ENCODE measurements around the gene DYNLT1. TPM values are rescaled to one million over a fixed set of nuclear protein-coding genes. Genes with fewer than 3 reads are reported as not detected.

Gene DYNLT1
- total RNA-seq, 4 donors from 2014 or later, result 36.6 to 80.0 (median 49.1) TPM

DNA sequence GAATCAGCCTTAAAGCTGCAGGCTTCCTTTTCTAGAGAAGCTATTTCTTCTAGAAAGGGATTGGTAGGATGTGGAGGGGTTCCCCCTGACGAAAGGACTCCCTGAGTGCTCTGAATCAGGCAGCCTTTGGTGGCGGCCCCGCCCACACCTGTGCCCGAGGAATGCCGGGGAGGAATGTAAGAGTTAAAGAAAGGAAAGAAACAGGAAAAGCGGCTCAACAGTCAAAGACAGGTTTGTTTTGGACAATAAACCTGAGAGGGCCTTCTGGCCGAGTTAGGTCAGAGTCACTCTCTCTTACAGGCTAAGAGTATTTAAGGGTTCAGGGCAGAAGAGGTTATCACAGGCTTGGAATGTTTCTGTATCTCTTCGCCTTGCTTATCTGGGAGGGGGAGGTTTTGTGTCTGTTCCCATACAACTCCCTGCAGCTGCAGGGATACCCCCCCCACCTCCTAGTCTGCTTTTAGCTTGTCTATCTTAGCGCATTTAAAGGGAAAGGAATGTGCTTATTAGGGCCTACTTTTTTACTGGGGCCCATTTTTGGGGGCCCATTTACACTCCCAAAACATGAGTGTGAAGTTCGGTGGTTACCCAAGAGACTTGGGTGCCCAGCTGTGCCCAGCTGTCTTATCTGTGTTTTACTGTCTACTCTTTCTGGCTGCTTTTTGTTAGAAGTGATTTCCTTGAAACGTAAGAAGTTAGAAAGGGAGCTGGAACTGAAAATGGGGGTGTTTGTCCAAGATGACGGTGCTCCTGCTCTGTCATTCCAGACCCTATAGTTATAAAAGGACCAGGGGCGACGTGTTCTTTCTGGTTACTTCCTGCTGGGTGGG lies 32.8 kb downstream of the DYNLT1 start:
- Histone ChIP-seq H3K27me3 (no peaks in the 10 kb centered on the region), H3K4me1 (no peaks in the 10 kb centered on the region), H3K9me3 (peaks cover 0 to 10% (median 0%) of the 10 kb centered on the region in 4 donors), H3K4me3 (no peak overlapping the region), H3K27ac (no peak overlapping the region), H3K36me3 (peaks cover 0 to 82% (median 24%) of the 10 kb centered on the region in 3 donors)
- 78 to 79% methylated on average over 14 of the region's 14 CpGs for WGBS, 2 donors
- DNase-seq (ENCODE audit: low spot score in 2 of 2), result no peak
- TF ChIP-seq EP300 (IDR thresholded peaks at IDR 0.05), result no peak
- TF ChIP-seq, protein P1, sequence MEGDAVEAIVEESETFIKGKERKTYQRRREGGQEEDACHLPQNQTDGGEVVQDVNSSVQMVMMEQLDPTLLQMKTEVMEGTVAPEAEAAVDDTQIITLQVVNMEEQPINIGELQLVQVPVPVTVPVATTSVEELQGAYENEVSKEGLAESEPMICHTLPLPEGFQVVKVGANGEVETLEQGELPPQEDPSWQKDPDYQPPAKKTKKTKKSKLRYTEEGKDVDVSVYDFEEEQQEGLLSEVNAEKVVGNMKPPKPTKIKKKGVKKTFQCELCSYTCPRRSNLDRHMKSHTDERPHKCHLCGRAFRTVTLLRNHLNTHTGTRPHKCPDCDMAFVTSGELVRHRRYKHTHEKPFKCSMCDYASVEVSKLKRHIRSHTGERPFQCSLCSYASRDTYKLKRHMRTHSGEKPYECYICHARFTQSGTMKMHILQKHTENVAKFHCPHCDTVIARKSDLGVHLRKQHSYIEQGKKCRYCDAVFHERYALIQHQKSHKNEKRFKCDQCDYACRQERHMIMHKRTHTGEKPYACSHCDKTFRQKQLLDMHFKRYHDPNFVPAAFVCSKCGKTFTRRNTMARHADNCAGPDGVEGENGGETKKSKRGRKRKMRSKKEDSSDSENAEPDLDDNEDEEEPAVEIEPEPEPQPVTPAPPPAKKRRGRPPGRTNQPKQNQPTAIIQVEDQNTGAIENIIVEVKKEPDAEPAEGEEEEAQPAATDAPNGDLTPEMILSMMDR (IDR thresholded peaks at IDR 0.05), result no peak

DNA sequence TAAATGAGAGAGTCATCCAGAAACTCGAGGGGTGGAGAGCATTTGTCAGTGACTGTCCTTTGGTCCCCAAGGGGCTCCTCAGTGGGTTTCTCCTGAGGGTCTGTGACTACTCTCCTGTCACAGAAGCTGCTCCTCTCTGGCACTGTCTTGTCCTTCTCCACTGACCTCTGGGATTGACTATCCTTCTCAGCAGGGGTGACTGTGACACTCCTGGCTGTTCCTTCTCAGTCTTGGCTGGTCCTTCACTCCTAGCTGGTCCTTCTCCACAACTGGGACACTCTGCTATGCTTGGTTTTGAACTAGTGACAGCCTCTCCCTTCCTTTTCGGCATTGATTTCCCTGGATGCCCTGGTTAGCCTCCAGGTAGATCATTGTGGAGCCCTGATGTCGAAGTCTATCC lies 33.5 kb downstream of the DYNLT1 start:
- Histone ChIP-seq H3K9me3 (peaks cover 0 to 10% (median 0%) of the 10 kb centered on the region in 4 donors), H3K4me3 (no peak overlapping the region), H3K27ac (no peak overlapping the region), H3K36me3 (peaks cover 0 to 86% (median 27%) of the 10 kb centered on the region in 3 donors), H3K4me1 (no peaks in the 10 kb centered on the region), H3K27me3 (no peaks in the 10 kb centered on the region)
- DNase-seq (ENCODE audit: low spot score in 2 of 2), result no peak
- 85 to 87% methylated on average over 3 of the region's 3 CpGs for WGBS, 2 donors
- TF ChIP-seq EP300 (IDR thresholded peaks at IDR 0.05) (no peak), POLR2A (IDR thresholded peaks at IDR 0.05) (no peak)
- TF ChIP-seq, protein P1 (IDR thresholded peaks at IDR 0.05), result no peak

DNA sequence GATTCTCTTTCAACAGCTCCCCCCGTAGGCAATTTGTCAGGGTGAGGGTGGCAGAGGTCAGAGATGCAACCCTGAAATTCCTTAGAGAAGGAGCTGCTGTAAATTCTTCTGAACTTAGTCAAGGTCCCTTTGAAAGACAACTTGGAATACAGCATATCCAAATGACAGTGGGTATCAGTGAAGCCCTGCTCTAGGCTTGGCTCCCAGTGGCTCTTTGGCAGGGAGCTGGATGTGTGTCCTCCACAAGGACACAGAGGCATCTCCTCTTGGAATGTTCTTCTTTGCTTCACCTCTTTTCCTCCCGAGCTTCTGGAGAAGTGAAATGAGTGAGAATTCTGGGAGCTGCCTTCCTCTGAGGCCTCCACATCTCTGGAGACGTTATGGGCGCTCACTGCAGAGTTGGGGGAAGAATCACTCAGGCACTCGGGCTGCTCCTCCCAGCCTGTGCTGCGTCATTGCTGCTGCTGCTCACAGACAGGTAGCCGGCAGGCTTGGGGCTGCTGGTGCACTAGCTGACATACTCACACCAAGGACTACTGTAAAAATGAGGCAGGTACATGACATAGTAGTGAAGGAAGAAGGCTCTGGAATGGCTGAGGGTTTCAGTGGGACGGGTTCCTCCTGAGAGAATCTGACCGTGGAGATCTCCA lies 34.1 kb downstream of the DYNLT1 start:
- no peak for DNase-seq (ENCODE audit: low spot score in 2 of 2)
- H3K4me1 ChIP-seq, result no peaks in the 10 kb centered on the region
- 74 to 84% methylated on average over 9 of the region's 9 CpGs for WGBS, 2 donors
- no peaks in the 10 kb centered on the region for H3K27me3 ChIP-seq
- H3K9me3 ChIP-seq, result peaks cover 0 to 6% (median 0%) of the 10 kb centered on the region in 4 donors
- H3K27ac ChIP-seq, result no peak overlapping the region
- no peak for TF ChIP-seq EP300 (IDR thresholded peaks at IDR 0.05)
- no peak for TF ChIP-seq POLR2A (IDR thresholded peaks at IDR 0.05)
- TF ChIP-seq, protein P1 (IDR thresholded peaks at IDR 0.05), result no peak
- peaks cover 0 to 88% (median 27%) of the 10 kb centered on the region in 3 donors for H3K36me3 ChIP-seq
- H3K4me3 ChIP-seq, result no peak overlapping the region

DNA sequence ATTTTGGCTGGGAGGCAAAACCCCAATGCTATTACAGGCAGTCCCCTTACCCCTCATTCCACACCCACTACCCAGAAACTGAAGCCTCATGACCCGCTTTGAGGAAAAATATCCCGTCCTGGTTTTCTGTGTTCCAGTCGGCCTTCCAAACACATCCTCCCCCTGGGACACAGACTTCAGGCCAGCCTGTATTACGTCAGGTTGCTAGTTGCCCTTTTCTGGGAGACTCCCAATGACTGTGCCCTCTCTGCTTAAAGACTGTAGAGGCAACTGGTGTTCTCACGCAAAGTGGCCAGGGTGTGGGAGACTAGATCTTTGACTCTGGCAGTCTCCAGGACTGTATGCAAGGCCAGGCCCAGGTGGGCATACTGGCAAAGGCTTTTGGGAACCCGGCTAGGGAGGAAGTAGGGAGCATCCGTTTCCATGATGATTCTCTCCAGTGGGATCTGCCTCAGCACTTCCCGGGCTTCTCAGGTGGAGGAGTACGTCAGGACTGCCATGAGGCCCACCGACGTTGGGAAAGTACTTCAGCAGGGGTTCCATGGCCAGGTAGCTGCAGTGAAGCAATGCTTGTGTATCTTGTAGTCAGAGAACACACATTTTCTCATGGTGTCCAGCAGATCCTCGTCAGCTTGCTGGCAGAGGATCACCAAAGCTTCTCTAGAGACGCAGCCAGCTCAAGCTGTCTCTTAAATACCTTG lies 34.9 kb downstream of the DYNLT1 start:
- Histone ChIP-seq H3K9me3 (peaks cover 0 to 3% (median 0%) of the 10 kb centered on the region in 4 donors), H3K27me3 (no peaks in the 10 kb centered on the region), H3K27ac (no peak overlapping the region)

More for the DNA sequence above, 34.9 kb downstream of the DYNLT1 start:
- TF ChIP-seq EP300 (IDR thresholded peaks at IDR 0.05) (no peak), POLR2A (IDR thresholded peaks at IDR 0.05) (no peak)
- TF ChIP-seq, protein P1 (IDR thresholded peaks at IDR 0.05), result no peak
- H3K36me3 ChIP-seq, result peaks cover 0 to 80% (median 27%) of the 10 kb centered on the region in 3 donors
- H3K4me1 ChIP-seq, result no peaks in the 10 kb centered on the region
- no peak for DNase-seq (ENCODE audit: low spot score in 2 of 2)
- H3K4me3 ChIP-seq, result no peak overlapping the region
- 84 to 87% methylated on average over 12 to 13 of the region's 13 CpGs for WGBS, 2 donors
